ENCODE data around the gene POLE3. TPM values are rescaled to one million over a fixed set of nuclear protein-coding genes. Genes with fewer than 3 reads are reported as not detected.
A peak's percentile ranks its signal among the peaks of the same experiment; 100 is the strongest.
"Not testable (repeated sequence)": the region's sequence is repeated elsewhere in the genome, so short reads cannot be mapped to it uniquely, and the experiment has no call there.

POLE3 gene
- total RNA-seq, 1 donor from 2014 or later: 42.4 TPM

- no peak for DNase-seq (ENCODE audit: low spot score)
Measured at GRCh38 chr9:113403646-113404045, 6.8 kb downstream of the POLE3 start.

GRCh38 chr9:113401027-113401792 lies 9.3 kb downstream of the POLE3 start, which contains the start of gene ALAD:
Gene ALAD, minus strand, starts transcription at chr9:113401284. Its CDS starts 7,725 bp downstream, at chr9:113393559.
- peak; percentile 99 for DNase-seq (ENCODE audit: low spot score)

- no peak for DNase-seq (ENCODE audit: low spot score)
Measured at GRCh38 chr9:113399646-113400200, 10.8 kb downstream of the POLE3 start.

GRCh38 chr9:113398796-113399195 lies 11.7 kb downstream of the POLE3 start:
- no peak for DNase-seq (ENCODE audit: low spot score)

- no peak for DNase-seq (ENCODE audit: low spot score)
Measured at GRCh38 chr9:113397203-113397631, 13.3 kb downstream of the POLE3 start.

- no peak for DNase-seq (ENCODE audit: low spot score)
Measured at GRCh38 chr9:113395000-113395861, 15.2 kb downstream of the POLE3 start.

GRCh38 chr9:113393281-113393680 lies 17.2 kb downstream of the POLE3 start:
- DNase-seq (ENCODE audit: low spot score): no peak

GRCh38 chr9:113391917-113392316 lies 18.6 kb downstream of the POLE3 start:
- DNase-seq (ENCODE audit: low spot score): no peak

- DNase-seq (ENCODE audit: low spot score): no peak
Measured at GRCh38 chr9:113390192-113390960, 20.1 kb downstream of the POLE3 start.

GRCh38 chr9:113389451-113389850 lies 21.0 kb downstream of the POLE3 start:
- DNase-seq (ENCODE audit: low spot score): no peak

GRCh38 chr9:113388833-113389232 lies 21.6 kb downstream of the POLE3 start:
- DNase-seq (ENCODE audit: low spot score): no peak

- DNase-seq (ENCODE audit: low spot score): no peak
Measured at GRCh38 chr9:113387560-113388230, 22.8 kb downstream of the POLE3 start.

GRCh38 chr9:113386571-113387393 lies 23.7 kb downstream of the POLE3 start:
- no peak for DNase-seq (ENCODE audit: low spot score)

GRCh38 chr9:113381909-113382411 lies 28.5 kb downstream of the POLE3 start:
- DNase-seq (ENCODE audit: low spot score): peak; percentile 54

- not testable (repeated sequence) for DNase-seq (ENCODE audit: low spot score)
Measured at GRCh38 chr9:113381441-113381840, 29.0 kb downstream of the POLE3 start.

- no peak for DNase-seq (ENCODE audit: low spot score)
Measured at GRCh38 chr9:113380869-113381378, 29.6 kb downstream of the POLE3 start.

GRCh38 chr9:113379829-113380210 lies 30.7 kb downstream of the POLE3 start:
- DNase-seq (ENCODE audit: low spot score): not testable (repeated sequence)

GRCh38 chr9:113379094-113379828 lies 31.2 kb downstream of the POLE3 start:
- DNase-seq (ENCODE audit: low spot score): not testable (repeated sequence)

Data from umbilical cord (tissue), 2 donors.